GM19328 (cell line): ENCODE measurements around the gene GUCY1A1.
"Not testable (repeated sequence)": the region's sequence is repeated elsewhere in the genome, so short reads cannot be mapped to it uniquely, and the experiment has no call there.

Experiments used
- ATAC-seq: cut with Tn5 transposase; IDR thresholded peaks from one replicate; pipeline ENCODE4 v1.9.1; 2021; ENCODE audit warnings: mild to moderate bottlenecking, moderate library complexity; ENCODE audit not compliant: unreplicated experiment

The GUCY1A1 gene

GRCh38 chr4:155666344-155667221 is at the start of gene GUCY1A1:
Gene GUCY1A1 (plus strand): TSS chr4:155666848. CDS start chr4:155696868, 30,020 bp downstream.
- no peak for ATAC-seq

GRCh38 chr4:155617296-155617695 is 49.4 kb upstream of the GUCY1A1 start:
- no peak for ATAC-seq

- ATAC-seq: no peak
Observed at GRCh38 chr4:155618183-155618838, 48.3 kb upstream of the GUCY1A1 start.

GRCh38 chr4:155620637-155621036 is 46.0 kb upstream of the GUCY1A1 start:
- ATAC-seq: no peak

- peak; percentile 63 for ATAC-seq
Observed at GRCh38 chr4:155624478-155624877, 42.2 kb upstream of the GUCY1A1 start.

- ATAC-seq: no peak
Observed at GRCh38 chr4:155626561-155626960, 40.1 kb upstream of the GUCY1A1 start.

GRCh38 chr4:155629183-155629825 is 37.3 kb upstream of the GUCY1A1 start:
- no peak for ATAC-seq

- ATAC-seq: no peak
Observed at GRCh38 chr4:155629956-155630355, 36.7 kb upstream of the GUCY1A1 start.

GRCh38 chr4:155632310-155632840 is 34.3 kb upstream of the GUCY1A1 start:
- no peak for ATAC-seq

GRCh38 chr4:155638195-155638965 is 28.3 kb upstream of the GUCY1A1 start:
- no peak for ATAC-seq

- peak; percentile 75 for ATAC-seq
Observed at GRCh38 chr4:155639704-155640523, 26.7 kb upstream of the GUCY1A1 start.

- ATAC-seq: no peak
Observed at GRCh38 chr4:155640751-155641150, 25.9 kb upstream of the GUCY1A1 start.

- no peak for ATAC-seq
Observed at GRCh38 chr4:155643087-155643486, 23.6 kb upstream of the GUCY1A1 start.

- ATAC-seq: no peak
Observed at GRCh38 chr4:155646001-155646400, 20.6 kb upstream of the GUCY1A1 start.

GRCh38 chr4:155650785-155651184 is 15.9 kb upstream of the GUCY1A1 start:
- ATAC-seq: not testable (repeated sequence)

- no peak for ATAC-seq
Observed at GRCh38 chr4:155653052-155653451, 13.6 kb upstream of the GUCY1A1 start.

- no peak for ATAC-seq
Observed at GRCh38 chr4:155656025-155656424, 10.6 kb upstream of the GUCY1A1 start.

- no peak for ATAC-seq
Observed at GRCh38 chr4:155657169-155657568, 9.5 kb upstream of the GUCY1A1 start.

- ATAC-seq: no peak
Observed at GRCh38 chr4:155657985-155658680, 8.5 kb upstream of the GUCY1A1 start.
